GM23248 (cell line): ENCODE measurements around the gene CFAP126.

ENCODE experiments used
- EZH2 ChIP-seq: fragments of 200-600 bp; sonication (generic); IDR thresholded peaks from 2 replicates; pipeline ENCODE4 v1.6.1; 2018; ENCODE audit warnings: antibody characterized with exemption, mild to moderate bottlenecking; ENCODE audit not compliant: insufficient read depth, poor library complexity, severe bottlenecking
- EZH2phosphoT487 ChIP-seq: fragments of 200-600 bp; sonication (generic); IDR thresholded peaks from 2 replicates; pipeline ENCODE4 v1.6.1; 2018; ENCODE audit warnings: antibody characterized with exemption, moderate library complexity, mild to moderate bottlenecking, low read depth; ENCODE audit not compliant: insufficient read depth

GRCh38 chr1:161373442-161373841 is 5.8 kb upstream of the CFAP126 start:
- TF ChIP-seq EZH2 (no peak), EZH2phosphoT487 (no peak)
